Stimulated activated CD8-positive, alpha-beta memory T cell treated with anti-CD3 and anti-CD28 coated beads, Interleukin-15, amount 100 ng/mL, for 24 hours (primary cell): ENCODE measurements around the gene LDLRAD4.
"Not testable (repeated sequence)": the region's sequence is repeated elsewhere in the genome, so short reads cannot be mapped to it uniquely, and the experiment has no call there.

Experiments used
- DNase-seq: peaks from one replicate; pipeline ENCODE4 v3.0.0-alpha.2; 2020; ENCODE audit warnings: low read depth

Gene LDLRAD4

DNA sequence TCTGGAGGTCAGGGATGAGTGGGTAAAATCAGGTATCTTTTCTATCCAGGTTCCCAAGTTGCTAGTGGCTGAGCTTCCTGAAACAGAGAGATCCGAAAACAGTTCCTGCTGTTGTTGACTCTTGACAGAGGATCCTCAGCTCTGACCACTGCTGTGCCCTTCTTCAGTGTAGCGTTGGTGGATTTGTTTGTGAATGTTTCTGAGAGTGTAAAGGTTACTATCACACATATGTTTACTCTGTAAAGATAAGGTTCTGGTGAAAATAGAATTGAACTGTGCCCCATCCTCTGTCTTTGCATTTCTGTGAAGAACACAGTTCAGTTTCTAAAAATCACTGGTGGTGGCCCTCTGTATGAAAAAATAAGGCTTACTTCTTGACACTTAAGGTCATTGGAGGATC is 119.8 kb downstream of the LDLRAD4 start:
- no peak for DNase-seq

DNA sequence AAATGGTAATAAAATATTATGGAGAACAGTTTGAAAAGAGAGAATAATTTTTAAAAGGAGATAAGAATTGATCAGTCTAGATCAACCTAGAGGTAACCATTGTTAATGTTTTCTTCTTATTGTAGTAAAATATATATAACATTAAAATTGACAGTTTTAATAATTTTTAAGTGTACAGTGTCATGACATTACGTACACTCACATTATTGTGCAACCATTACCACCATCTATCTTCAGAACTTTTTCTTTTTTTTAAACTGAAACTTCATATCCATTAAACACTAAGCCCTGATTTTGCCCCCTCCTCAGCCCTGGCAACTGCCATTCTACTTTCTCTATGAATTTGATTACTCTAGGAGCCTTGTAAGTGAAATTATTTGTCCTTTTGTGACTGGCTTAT is 121.1 kb downstream of the LDLRAD4 start:
- no peak for DNase-seq

DNA sequence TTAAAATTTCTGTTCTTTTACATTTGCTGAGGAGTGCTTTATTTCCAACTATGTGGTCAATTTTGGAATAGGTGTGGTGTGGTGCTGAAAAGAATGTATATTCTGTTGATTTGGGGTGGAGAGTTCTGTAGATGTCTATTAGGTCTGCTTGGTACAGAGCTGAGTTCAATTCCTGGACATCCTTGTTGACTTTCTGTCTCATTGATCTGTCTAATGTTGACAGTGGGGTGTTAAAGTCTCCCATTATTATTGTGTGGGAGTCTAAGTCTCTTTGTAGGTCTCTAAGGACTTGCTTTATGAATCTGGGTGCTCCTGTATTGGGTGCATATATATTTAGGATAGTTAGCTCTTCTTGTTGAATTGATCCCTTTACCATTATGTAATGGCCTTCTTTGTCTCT is 127.9 kb downstream of the LDLRAD4 start:
- DNase-seq = not testable (repeated sequence)

DNA sequence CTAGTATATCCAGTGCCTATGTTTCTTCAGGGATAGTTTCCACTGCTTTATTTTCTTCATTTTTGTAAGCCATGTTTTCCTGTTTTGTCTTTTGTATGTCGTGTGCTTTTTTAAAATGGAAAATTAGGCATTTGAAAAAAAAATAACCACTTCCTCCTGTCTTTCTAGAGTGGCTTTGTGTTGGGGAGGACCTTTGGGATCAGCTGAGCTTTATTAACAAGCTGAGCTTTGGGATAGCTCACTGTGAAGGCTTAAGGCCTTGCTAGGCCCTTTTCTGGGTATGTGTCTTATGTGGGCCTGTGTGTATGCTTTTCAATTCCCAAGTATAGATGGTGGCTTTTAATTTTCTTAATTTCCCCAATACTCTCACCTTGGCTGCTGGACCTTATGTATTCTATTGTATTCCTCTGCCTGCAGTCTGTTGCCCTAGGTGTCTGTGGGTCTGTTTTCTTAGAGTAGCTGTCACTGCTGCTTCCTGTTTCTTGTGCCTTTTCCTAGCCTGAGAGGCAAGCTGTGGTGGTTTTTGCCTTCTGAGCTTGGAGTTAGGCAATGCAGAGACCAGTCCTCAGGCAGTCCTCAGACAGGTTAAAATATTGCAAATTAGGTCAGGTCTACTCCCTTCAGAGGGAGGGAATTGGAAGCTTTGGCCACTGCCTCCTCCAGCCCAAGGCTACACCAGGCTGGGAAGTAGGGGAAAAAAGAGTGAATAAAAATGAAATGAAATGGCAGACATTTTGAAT is 134.7 kb downstream of the LDLRAD4 start:
- no peak for DNase-seq

DNA sequence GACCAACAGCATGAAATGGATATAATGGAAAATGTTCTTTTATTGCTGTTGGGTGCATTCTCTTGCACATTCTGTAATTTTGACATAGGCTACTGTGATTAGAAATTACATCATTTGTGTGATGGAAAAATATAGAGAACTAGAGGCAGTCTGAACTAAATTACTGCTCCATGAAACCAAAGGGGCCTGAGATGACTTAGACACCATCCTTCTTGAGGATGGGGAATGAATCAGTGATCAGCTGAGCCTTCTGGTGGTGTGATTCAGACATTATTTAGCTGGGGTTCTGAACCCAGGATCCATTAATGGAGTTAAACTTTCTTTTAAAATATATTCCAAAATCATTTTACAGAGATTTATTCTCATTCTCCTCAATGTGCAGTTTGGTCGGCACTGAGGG is 135.8 kb downstream of the LDLRAD4 start:
- DNase-seq = no peak

DNA sequence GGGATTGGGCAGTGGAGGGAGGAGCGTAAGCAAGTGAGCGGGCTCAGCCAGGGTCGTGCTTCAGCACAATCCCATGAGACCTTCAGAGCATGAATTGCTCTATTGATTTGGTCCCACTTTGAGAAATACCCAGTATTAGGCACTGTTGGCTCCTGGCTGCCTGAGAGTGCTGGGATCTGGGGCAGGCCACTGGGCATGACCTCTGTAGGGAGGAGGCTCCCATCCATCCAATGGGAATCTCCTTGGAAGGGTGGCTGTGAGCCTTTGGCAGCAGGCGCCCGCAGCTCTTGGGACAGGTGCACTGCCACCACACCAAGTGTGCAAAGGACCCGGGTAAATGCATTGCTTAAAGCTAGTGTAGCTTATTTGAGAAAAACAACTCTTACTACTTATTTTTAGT is 137.5 kb downstream of the LDLRAD4 start:
- no peak for DNase-seq

DNA sequence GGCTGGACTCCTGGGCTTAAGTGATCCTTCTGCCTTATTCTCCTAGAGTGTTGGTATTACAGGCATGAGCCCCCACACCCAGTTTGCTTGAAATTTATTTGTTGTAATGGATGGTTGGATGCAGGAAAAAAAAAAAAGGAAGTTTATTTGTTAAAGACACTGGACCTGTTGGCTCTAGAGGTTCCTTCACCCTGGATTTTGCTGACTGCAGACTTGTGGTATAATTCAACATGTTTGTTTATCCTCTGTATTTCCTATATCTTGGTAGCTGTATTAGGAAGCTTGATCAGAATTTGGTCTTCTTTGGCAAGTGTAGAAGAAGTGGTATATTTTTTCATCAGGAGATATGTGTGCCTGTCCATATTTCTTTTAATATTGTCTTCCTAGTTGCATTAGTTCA is 138.7 kb downstream of the LDLRAD4 start:
- DNase-seq = no peak

DNA sequence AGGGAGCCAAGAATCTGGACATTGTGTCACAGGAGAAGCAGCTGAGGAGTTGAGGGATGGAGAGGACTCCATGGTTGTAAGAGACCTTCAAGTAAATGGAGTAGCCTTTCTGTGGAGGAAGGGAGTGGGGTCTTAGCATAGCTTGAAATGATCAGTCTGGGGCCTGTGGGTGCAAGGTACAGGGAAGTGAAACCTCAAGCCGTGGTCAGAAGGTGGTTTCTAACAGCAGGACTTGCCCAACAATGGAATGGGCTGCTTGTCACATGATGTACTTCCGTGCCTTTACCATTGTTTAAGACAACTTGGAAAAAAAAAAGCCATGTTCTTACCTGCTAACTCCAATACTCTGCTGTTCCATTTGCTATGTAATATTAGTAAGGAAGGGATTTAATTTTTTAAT is 140.7 kb downstream of the LDLRAD4 start:
- no peak for DNase-seq

DNA sequence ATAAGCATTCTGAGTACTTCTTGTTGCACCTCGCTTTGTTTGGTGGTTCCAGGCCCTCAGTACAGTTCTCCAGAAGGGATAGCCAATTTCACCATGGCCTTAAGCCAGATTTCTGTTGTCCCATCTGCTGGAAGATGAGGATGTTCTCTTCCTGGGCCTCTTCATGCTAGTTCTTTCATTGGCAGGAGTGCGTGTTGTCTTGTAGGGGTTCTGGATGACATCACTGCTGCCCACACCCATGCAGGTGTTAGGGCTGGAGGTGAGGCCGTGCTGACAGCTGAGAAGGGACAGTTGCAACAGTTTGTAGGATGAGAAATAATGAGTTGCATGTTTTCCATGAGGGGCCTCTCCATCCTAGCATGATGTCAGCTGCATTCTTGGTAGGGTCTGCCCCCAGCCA is 142.9 kb downstream of the LDLRAD4 start:
- DNase-seq = no peak

DNA sequence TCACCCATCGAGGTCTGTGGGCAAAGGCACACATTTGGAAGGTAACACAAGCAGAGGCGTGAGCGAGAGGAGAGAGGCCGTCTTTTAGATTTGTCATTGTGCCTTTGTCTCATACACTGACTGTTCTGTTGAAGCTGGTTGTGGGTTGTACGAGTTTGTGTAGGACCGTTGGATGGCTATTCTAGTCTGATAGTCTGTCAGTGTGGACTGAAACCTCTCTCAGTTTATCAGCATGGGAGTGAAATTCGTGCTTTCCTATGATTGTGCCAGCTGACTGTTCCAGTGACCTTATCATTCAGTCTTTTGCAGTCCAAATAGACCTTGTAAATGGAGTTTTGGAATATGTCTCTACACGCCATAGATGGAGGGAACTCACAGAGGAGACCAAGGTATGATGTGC is 143.5 kb downstream of the LDLRAD4 start:
- no peak for DNase-seq

DNA sequence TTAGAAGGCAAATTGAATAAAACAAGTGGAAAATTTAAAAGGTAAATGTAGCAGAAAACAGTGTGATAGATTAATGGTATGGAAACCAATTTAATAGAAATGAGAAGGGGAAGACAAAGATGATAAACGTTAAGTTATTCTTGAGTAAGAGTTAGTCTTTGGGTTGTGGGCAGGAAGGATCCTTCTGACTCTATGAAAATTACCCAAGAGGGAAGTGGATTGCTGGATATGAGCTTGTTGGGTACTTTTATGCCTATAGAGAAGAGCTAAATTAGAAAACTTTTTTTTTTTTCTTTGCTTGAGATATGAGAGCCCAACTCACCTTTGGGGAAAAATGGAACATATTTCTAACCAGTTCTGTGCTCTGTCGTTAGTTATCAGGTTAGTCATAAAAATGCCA is 144.0 kb downstream of the LDLRAD4 start:
- no peak for DNase-seq

DNA sequence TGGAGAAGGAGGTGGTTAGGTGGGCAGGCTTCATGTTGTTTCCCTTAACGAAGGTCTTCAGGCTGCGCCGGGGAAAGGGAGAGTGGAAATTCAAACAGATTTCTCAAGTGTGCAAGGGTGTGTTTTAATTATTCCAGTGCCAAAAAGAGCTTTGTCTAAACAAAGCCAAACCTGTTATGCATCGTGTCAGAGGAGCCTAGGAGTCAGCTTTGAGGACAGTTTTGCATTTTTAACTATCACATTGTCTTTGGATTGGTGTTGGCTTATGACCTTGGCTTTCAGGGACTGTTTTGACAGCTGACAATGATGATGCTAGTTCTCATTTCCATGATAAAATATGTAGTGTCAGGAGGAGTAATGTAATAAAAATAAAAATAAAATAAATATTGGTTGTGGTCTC is 144.8 kb downstream of the LDLRAD4 start:
- DNase-seq = no peak

DNA sequence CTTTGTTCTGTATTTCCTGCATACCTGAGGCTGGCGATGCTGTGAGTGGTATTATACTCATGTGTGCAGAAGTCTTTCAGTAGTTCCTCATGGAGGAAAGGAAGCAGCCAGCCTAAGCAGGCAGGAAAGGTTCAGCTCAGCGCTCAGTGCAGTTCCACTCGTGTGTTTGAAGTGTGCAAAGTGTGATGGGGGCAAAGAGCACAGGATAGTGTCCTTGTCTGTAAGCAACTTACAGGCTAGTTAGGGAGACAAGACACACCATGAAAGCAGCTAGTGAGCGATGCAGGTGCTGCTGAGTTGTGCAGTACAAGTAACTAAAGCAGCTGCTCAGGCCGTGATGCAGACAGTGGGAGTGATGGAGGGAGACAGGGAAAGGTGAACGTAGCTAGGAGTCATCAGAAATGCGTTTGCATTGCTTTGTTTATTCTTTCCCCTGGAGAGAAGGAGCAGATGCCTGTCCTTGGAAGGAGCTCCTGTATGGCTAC is 146.2 kb downstream of the LDLRAD4 start:
- no peak for DNase-seq

DNA sequence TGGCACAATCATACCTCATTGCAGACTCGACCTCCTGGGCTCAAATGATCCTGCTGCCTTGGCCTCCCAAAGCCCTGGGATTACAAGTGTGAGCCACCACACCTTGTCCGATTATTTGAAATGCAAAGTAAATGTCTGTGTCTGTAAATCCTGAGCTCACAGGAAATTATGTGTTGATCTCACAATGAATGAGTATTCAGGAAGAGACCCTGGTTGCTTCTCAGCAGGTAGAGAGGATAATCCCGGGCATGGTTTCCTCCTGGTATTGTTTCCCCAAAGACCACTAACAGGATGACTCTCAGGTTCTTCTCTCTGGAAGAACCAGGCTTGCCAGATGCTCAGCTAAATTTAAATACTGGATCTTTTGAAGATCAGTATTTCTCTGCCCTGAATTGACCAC is 147.6 kb downstream of the LDLRAD4 start:
- DNase-seq = no peak

DNA sequence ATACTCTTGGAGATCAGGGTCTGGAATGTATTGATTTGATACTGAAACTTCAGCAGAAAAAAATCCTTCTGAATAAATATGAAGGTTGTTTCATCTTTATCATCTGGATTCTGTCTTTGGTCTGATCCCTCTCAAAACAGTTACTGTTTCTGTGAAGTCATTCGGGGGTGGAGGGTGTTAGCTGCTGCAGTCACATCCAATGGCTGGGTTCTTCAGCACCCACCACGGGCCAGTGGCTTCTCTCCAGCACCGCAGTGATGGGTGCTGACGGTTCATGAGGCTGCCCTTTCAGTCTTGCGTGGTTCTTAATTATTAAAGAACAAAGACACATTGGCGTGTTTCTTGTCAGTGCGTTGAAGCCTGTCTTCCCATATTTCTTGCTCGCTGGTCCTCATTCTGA is 148.0 kb downstream of the LDLRAD4 start:
- DNase-seq = no peak

DNA sequence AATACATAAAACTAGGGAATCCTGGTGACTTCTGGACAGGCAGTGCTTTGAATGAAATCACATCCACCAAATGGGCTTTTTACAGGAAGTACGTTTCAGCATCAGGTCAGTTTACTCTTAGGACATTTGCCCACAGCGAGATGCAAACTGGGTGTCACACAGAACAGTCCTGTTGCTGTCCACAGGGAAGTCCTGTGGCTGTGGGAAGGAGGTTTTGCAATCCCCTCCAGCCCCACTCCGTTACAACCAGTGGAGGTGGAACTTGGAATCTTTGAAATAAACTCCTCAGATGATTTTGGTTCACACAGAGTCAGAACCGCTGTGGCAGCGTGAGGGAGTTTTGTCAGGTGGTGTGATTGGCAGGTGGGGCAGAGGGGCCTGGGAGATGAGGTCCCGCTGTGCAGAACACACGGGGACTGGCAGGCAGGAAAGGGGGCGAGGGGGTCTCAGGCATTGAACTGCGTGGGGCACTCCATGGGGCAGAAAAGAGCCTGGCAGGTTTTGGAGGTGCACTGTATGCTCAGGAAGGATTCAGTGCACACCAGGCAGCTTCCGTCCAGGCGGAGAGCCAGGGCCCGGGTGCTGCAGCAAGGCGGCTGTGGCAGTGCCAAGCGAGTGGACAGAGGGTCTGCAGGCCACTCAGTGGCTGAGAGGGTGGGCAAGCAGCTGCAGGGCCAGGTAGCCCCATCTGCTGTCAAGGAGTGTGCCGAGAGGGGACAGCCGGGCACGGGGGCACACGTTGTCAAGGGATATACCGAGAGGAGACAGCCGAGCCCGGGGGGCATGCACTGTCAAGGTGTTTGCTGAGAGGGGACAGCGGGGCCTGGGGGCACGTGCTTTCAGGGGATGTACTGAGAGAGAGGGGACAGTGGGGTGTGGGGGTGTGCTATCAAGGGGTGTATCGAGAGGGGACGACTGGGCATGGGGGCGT is 148.7 kb downstream of the LDLRAD4 start:
- no peak for DNase-seq

DNA sequence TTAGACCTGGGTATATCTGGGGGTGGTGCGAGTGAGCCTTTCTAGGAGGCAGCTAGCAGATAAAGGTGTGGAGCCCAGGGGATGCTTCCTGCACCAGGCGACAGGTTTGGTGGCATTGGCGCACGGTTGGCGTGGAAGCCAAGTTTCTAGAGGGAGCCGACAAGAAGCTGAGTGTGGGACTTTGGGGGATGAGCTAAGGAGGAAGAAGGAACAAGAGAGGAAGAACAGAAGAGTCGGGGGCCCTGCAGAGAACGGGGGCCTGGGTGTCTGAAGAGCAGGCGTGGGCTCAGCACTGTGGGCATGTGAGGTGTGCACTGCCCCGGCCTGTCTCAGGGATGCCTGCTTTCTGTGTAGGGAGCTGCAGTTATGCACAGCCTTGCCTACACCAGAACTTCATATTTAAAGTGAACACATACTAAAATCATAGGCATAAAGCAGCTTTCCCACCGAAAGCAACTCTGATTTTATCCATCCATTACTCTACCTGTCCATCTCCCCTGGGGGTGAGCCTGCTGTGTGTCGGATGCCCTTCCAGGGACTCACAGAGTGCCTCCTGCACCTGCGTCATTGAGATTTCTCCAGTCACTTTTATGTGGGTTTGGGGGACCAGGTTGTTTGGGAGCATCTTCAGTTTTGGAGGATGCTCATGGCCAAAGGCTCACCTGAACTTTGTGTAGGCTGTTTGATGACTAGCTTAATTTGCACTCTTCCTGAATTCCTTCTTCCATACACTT is 149.7 kb downstream of the LDLRAD4 start:
- no peak for DNase-seq

DNA sequence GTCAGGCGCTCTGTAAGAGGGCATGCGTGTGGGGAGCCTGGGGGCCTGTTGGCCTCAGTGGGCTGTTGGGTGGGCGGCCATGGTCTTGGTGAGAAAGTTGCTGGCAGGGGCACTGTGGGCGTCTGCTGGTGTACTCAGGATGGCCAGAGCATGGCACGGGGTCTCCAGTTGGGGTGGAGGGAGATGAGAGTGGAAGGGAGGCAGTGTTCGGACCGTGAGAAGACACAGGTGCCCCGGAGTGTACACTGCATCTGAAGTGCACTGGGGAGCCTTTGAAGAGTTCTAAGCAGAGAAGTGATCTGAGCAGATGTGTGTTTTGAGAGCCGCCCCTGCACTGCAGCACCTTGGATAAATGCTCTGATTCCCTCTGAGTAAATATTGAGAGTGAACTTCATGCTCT is 150.8 kb downstream of the LDLRAD4 start:
- no peak for DNase-seq

DNA sequence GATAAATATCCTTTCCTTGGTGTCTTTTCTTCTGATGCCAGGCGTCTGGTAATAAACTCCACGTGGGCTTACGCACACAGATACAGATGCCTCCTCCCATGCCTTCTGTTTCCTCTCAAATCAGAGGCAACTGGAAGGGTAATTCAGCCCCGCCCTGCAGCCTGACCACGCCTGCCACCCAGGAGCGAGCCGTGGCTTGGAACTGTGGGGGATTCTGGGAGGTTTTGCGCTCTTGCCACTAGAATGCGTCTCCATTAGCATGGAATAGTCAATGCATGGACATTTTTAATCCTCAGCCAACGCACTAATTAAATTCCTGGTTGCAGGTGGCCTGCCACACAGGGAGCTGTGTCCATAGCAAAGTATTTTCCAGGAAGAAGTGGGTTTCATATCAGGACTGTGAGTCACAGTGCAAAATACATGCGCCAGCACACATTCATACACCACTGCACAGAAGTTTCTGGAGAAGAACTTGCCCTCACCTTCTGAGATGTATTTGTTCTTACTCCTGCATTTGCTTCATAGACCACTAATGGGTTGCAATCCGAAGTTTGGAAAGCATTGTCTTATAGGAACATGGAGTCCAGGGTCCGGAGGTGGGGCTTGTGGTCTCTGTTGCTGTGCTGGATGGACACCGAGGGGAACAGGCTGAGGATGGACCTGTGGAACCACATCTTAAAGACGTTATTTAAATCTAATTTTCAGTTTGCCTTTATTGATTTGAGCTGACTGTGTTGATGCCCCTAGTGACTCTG is 151.4 kb downstream of the LDLRAD4 start:
- no peak for DNase-seq

DNA sequence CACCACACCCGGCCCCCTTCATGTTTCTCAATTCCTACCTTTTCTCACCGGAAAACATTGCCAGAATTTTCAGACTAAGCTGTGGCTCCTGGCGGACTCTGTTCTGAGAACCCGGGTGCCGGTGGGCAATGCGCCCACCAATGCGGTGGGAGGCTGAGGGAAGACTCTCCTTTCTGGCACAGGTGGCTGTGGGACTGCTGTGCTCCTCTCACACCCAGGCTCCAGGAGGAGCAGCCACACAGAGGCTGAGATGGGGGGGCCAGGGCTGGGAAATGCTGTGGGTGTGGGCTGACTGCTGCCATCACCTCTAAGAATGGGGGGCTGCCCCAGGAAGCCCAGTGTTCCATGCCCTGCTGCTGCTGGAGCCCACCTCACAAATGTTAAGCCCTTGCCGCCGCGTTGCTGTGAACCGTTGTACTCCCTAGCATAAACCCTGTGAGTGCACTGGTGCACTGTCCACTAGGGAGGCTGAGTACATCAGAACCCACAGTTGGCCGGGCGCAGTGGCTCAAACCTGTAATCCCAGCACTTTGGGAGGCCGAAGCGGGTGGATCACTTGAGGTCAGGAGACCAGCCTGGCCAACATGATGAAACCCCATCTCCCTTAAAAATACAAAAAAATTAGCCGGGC is 152.6 kb downstream of the LDLRAD4 start:
- no peak for DNase-seq

DNA sequence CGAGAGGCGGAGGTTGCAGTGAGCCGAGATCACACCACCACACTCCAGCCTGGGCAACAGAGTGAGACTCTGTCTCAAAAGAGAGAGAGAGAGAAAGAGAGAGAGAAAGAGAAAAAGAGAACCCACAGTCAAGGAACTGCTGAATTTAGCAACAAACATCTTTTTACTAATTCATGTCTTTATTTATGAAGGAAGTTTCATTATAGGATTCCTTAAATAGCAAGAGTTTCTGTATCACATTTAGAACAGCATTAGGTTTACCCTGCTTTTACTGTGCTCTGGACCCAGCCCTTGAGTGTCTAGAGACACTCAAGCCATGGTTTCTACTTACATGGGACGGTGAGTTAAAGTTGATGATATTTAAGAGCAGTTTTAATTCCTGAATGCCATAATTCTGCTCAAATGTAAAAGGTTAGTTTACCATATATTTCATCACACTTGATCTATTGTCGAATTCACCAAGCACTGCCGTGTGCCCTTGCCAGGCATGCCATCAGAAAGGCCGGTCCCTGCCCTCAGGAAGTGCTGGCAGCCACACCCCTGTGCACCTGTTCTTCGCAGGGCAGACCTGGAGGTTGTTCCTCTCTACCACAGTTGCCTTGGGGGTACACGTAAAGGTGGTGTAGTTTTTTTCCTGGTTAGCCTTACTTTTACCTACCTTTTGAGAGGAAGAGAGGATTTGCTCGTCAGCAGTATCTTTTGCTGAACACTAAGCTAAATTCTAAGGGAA is 153.3 kb downstream of the LDLRAD4 start:
- DNase-seq = no peak
